Activated CD4-positive, CD25-positive, alpha-beta regulatory T cell treated with anti-CD3 and anti-CD28 coated beads, Interleukin-2, amount 50 U/mL, for 24 hours (primary cell): ENCODE data around the gene ATP10D.
"Not testable (repeated sequence)": the region's sequence is repeated elsewhere in the genome, so short reads cannot be mapped to it uniquely, and the experiment has no call there.

Experiments
- ATAC-seq, 2 donors: fragments of 150-1000 bp; cut with Tn5 transposase; one replicate each; pipeline ENCODE4 v1.10.0; 2021; ENCODE audit warnings: mild to moderate bottlenecking in 1 of 2, moderate library complexity in 1 of 2

The ATP10D gene

GRCh38 chr4:47488706-47489105, 3.6 kb downstream of the ATP10D start:
- ATAC-seq = no peak

- ATAC-seq = peak; percentile 74 to 79
Measured at GRCh38 chr4:47490550-47490949, 5.5 kb downstream of the ATP10D start.

- no peak for ATAC-seq
Measured at GRCh38 chr4:47493238-47494123, 8.4 kb downstream of the ATP10D start.

- ATAC-seq = no peak
Measured at GRCh38 chr4:47494124-47494430, 9.0 kb downstream of the ATP10D start.

GRCh38 chr4:47498899-47499298, 13.8 kb downstream of the ATP10D start:
- no peak for ATAC-seq

GRCh38 chr4:47499700-47500099, 14.6 kb downstream of the ATP10D start:
- no peak for ATAC-seq

GRCh38 chr4:47500776-47501175, 15.7 kb downstream of the ATP10D start:
- no peak for ATAC-seq

GRCh38 chr4:47505147-47505546, 20.1 kb downstream of the ATP10D start:
- ATAC-seq = no peak

- ATAC-seq = no peak
Measured at GRCh38 chr4:47505666-47506065, 20.6 kb downstream of the ATP10D start.

GRCh38 chr4:47510506-47511143, 25.6 kb downstream of the ATP10D start:
- peak in 1 of 2 donors; percentile 27 for ATAC-seq

- ATAC-seq = no peak
Measured at GRCh38 chr4:47513461-47513860, 28.4 kb downstream of the ATP10D start.

- ATAC-seq = peak; percentile 21 to 41
Measured at GRCh38 chr4:47519239-47519883, 34.3 kb downstream of the ATP10D start.

- no peak for ATAC-seq
Measured at GRCh38 chr4:47525154-47525819, 40.2 kb downstream of the ATP10D start.

GRCh38 chr4:47526281-47526680, 41.2 kb downstream of the ATP10D start:
- no peak for ATAC-seq

- ATAC-seq = not testable (repeated sequence)
Measured at GRCh38 chr4:47528646-47529045, 43.6 kb downstream of the ATP10D start.

GRCh38 chr4:47530801-47531200, 45.7 kb downstream of the ATP10D start:
- no peak for ATAC-seq

- ATAC-seq = peak; percentile 85 to 92
Measured at GRCh38 chr4:47531241-47531953, 46.3 kb downstream of the ATP10D start.

GRCh38 chr4:47531954-47532321, 46.9 kb downstream of the ATP10D start:
- no peak for ATAC-seq

- ATAC-seq = no peak
Measured at GRCh38 chr4:47532658-47533057, 47.6 kb downstream of the ATP10D start.

GRCh38 chr4:47533689-47534347, 48.7 kb downstream of the ATP10D start:
- ATAC-seq = peak in 1 of 2 donors; percentile 51

- ATAC-seq = no peak
Measured at GRCh38 chr4:47534772-47535171, 49.7 kb downstream of the ATP10D start.

GRCh38 chr4:47535567-47536147, 50.6 kb downstream of the ATP10D start:
- ATAC-seq = no peak
